Brain microvascular endothelial cell (primary cell): Measurements from ENCODE around the gene BMP7.

Experiments
- DNase-seq: peaks from one replicate; pipeline ENCODE4 v3.0.0-alpha.2; 2020
- H3K27ac ChIP-seq: fragments of 250-450 bp; sonication (Bioruptor Pico); 2 replicates; pipeline ENCODE4 v1.5.1; 2020; ENCODE audit warnings: mild to moderate bottlenecking, moderate library complexity
- H3K27me3 ChIP-seq: fragments of 250-450 bp; sonication (Bioruptor Pico); replicated peaks from 2 replicates; pipeline ENCODE4 v1.5.1; 2020; ENCODE audit warnings: mild to moderate bottlenecking
- H3K36me3 ChIP-seq: fragments of 250-450 bp; sonication (Bioruptor Pico); replicated peaks from 2 replicates; pipeline ENCODE4 v1.5.1; 2020; ENCODE audit warnings: mild to moderate bottlenecking
- H3K4me3 ChIP-seq: 2 replicates; pipeline ENCODE4 v1.5.1; 2011; ENCODE audit warnings: low read depth, mild to moderate bottlenecking, control low read depth, low read length, moderate library complexity
- CTCF ChIP-seq: IDR thresholded peaks from 2 replicates; pipeline ENCODE4 v1.5.1; 2011; ENCODE audit warnings: low read depth, mild to moderate bottlenecking, moderate library complexity, low read length, control low read depth, inconsistent platforms; ENCODE audit errors: missing control alignments
- in situ Hi-C: cut with HindIII; loops from 2 replicates; pipeline ENCODE4 v1.10.0; 2017; ENCODE audit warnings: low sequenced_read_pairs, low pct_ligation_motif_present

BMP7 gene

GRCh38 chr20:57134804-57135203 is 131.6 kb downstream of the BMP7 start:
- in situ Hi-C loops: no loop called here
- DNase-seq: no peak
- TF ChIP-seq CTCF: no peak

GRCh38 chr20:57133926-57134650 is 132.4 kb downstream of the BMP7 start:
- Histone ChIP-seq H3K27me3 (no peaks in the 10 kb centered on the region), H3K36me3 (no peaks in the 10 kb centered on the region), H3K4me3 (no peak overlapping the region), H3K27ac (no peak overlapping the region)
- DNase-seq: no peak
- in situ Hi-C loops: no loop called here
- no peak for TF ChIP-seq CTCF

More at GRCh38 chr20:57134804-57135203, 131.6 kb downstream of the BMP7 start:
- no peak overlapping the region for H3K27ac ChIP-seq
- no peak overlapping the region for H3K4me3 ChIP-seq
- H3K27me3 ChIP-seq: no peaks in the 10 kb centered on the region
- no peaks in the 10 kb centered on the region for H3K36me3 ChIP-seq

DNA sequence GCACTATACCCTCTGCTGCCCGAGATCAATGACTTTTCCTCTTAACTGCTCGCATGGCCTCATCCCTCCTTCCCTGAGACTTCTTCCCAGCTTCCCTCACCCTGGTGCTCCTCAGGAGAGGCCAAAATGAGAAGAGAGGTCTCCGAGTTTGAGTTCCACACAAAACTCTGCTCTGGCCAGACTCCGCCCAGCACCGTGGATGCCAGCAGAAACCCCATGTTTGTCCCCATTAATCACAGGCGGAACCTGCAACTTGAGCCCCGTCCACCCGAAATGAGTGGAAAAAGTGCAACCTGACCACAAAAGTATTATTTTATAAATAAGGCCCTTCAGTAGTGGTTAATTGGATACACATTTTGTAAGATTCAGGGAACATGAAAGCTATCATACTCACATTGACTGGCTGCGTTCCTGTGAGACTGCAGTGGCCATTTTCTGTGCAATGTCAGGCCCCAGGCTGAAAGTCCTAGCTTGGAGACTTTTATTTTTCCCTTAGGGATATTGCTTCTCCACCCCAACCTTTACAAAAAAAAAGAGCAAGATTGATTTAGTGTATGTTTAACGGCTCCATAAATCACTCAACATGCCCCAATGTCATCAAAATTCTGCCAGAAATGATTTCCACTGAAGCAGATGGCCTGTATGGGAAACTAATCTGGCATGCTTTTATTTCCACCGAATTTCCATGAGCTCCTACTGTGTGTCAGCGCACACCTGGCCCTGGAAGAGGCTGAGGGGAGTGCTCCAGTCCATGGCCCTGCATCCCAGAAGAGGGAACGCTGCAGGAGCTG is 134.6 kb downstream of the BMP7 start:
- TF ChIP-seq CTCF: no peak
- no peak for DNase-seq
- Histone ChIP-seq H3K27me3 (no peaks in the 10 kb centered on the region), H3K27ac (no peak overlapping the region), H3K36me3 (no peaks in the 10 kb centered on the region), H3K4me3 (no peak overlapping the region)
- in situ Hi-C loops: no loop called here

GRCh38 chr20:57131077-57131476 is 135.4 kb downstream of the BMP7 start:
- H3K27me3 ChIP-seq: no peaks in the 10 kb centered on the region

GRCh38 chr20:57130160-57130772 is 136.2 kb downstream of the BMP7 start:
- TF ChIP-seq CTCF: no peak
- no peaks in the 10 kb centered on the region for H3K27me3 ChIP-seq
- in situ Hi-C loops: no loop called here

More at GRCh38 chr20:57131077-57131476, 135.4 kb downstream of the BMP7 start:
- H3K36me3 ChIP-seq: no peaks in the 10 kb centered on the region
- TF ChIP-seq CTCF: no peak
- no peak overlapping the region for H3K4me3 ChIP-seq
- no peak for DNase-seq
- no peak overlapping the region for H3K27ac ChIP-seq
- in situ Hi-C loops: no loop called here

More at GRCh38 chr20:57130160-57130772, 136.2 kb downstream of the BMP7 start:
- no peak for DNase-seq
- H3K4me3 ChIP-seq: no peak overlapping the region
- no peaks in the 10 kb centered on the region for H3K36me3 ChIP-seq
- H3K27ac ChIP-seq: no peak overlapping the region
